Measurements from ENCODE around the gene SNX22. TPM values are rescaled to one million over a fixed set of nuclear protein-coding genes. Genes with fewer than 3 reads are reported as not detected.

The SNX22 gene
- total and polyA plus RNA-seq, 7 donors, result under 0.01 to 8.4 (median 0.83) TPM; not detected in 2

DNA sequence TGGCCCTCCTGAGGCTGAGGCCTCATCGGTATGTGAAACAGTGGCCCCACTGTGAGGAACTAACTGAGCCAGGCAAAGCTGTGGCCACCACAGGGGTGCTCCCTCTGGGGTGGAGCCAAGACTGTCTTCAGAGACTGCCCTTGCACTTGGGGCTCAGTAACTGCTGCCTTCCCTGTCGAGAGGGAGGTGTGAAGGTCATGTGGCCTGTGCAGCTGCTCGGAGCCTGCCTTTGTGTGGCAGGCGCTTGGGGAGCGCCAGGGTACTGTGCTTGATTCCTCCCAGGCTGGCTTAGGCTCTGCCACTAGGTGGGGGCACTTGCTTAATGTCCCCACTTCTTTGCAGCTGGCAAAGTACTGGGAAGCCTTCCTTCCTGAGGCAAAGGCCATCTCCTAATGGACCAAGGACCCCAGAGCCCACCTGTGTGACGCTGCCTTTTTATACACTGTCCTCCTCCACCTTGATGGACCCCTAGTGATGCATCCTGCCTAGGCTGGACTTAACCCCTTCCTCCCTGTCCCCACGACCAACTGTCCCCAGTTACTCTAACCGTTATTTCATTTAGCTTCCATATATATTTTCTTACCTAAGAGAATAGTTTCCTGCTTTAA is 14.2 kb upstream of the SNX22 start:
- Histone ChIP-seq H3K4me3 (no peak overlapping the region), H3K4me1 (peaks cover 0 to 15% (median 7%) of the 10 kb centered on the region in 4 donors)
- intact Hi-C loops (cut with DNase I), result no loop called here

DNA sequence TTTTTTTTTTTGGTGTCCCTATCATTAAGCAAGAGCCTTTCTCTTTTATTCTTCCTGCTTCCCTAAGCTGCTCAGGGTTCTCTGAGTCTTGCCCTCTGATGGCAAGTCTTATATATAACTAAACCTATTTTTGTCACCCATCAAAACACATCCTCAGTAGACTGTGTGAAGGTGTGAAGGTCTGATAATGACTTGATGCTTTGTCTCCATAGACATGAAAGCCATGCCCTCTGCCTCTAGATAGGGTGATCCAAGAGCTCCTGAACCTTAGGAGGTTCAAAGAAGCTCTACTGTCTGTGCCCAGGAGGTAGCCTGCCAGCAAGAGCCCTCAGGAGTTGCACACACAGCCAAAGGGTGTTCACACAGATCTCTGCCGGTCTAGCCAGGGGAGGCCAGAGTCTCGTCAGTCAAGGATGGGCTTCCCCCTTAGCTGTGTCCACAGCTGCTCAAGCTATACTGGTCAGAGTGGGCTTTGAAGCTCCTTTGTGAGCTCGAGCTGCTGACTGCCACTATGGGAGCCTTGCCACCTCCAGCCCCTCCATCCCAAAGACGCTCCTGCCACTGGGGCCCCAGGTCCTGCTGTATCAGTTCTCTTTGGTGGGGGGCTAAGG is 13.1 kb upstream of the SNX22 start:
- no peak overlapping the region for H3K27ac ChIP-seq
- H3K9me3 ChIP-seq, result no peaks in the 10 kb centered on the region
- H3K36me3 ChIP-seq, result peaks cover 27 to 80% (median 46%) of the 10 kb centered on the region in 4 donors
- intact Hi-C loops (cut with DNase I), result no loop called here
- TF ChIP-seq POLR2AphosphoS5 (IDR thresholded peaks at IDR 0.05), result no peak
- no peak for TF ChIP-seq POLR2A (IDR thresholded peaks at IDR 0.05)
- TF ChIP-seq, protein P1, sequence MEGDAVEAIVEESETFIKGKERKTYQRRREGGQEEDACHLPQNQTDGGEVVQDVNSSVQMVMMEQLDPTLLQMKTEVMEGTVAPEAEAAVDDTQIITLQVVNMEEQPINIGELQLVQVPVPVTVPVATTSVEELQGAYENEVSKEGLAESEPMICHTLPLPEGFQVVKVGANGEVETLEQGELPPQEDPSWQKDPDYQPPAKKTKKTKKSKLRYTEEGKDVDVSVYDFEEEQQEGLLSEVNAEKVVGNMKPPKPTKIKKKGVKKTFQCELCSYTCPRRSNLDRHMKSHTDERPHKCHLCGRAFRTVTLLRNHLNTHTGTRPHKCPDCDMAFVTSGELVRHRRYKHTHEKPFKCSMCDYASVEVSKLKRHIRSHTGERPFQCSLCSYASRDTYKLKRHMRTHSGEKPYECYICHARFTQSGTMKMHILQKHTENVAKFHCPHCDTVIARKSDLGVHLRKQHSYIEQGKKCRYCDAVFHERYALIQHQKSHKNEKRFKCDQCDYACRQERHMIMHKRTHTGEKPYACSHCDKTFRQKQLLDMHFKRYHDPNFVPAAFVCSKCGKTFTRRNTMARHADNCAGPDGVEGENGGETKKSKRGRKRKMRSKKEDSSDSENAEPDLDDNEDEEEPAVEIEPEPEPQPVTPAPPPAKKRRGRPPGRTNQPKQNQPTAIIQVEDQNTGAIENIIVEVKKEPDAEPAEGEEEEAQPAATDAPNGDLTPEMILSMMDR (IDR thresholded peaks at IDR 0.05), result no peak
- TF ChIP-seq EP300 (IDR thresholded peaks at IDR 0.05), result no peak
- WGBS, 2 donors, result 94 to 95% methylated on average over 4 of the region's 4 CpGs
- H3K4me1 ChIP-seq, result peaks cover 0 to 13% (median 7%) of the 10 kb centered on the region in 4 donors
- no peaks in the 10 kb centered on the region for H3K27me3 ChIP-seq
- peak; percentile 57 for DNase-seq
- H3K4me3 ChIP-seq, result no peak overlapping the region

More for the DNA sequence above, 14.2 kb upstream of the SNX22 start:
- Histone ChIP-seq H3K36me3 (peaks cover 35 to 84% (median 51%) of the 10 kb centered on the region in 4 donors), H3K27ac (no peak overlapping the region), H3K9me3 (no peaks in the 10 kb centered on the region), H3K27me3 (no peaks in the 10 kb centered on the region)
- WGBS, 2 donors, result 74 to 76% methylated on average over 8 of the region's 8 CpGs
- DNase-seq, result peak; percentile 55
- TF ChIP-seq POLR2AphosphoS5 (IDR thresholded peaks at IDR 0.05) (no peak), POLR2A (IDR thresholded peaks at IDR 0.05) (no peak), EP300 (IDR thresholded peaks at IDR 0.05) (no peak)
- TF ChIP-seq, protein P1 (IDR thresholded peaks at IDR 0.05), result no peak

DNA sequence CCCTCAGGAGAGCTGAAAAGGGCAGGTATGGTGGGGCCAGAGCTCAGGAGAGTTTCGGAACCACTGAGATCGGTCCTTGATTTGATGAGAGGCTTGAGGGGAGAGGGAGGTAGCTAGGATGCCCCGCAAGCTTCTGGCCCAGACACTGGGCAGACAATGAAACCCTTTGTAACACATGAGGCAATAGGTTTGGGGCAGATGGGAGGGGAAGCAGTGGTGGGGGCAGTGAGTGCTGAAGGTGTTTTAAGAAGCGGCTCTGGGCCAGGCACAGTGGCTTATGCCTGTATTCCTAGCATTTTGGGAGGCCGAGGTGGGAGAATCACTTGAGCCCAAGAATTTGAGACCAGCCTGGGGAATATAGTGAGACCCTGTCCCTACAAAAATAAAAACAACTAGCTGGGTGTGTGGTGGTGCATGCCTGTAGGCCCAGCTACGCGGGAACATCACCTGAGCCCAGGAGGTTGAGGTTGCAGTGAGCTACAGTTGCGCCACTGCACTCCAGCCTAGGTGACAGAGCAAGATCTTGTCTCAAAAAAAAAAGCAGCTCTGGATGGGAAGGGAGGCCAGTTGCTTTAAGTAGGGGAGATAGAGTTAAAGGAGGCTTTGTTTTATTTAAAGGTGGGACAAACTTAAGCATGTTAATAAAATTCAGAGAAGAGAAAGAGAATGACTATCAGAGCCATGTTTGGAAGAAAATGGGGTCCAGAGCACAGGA is 9.6 kb upstream of the SNX22 start:
- Histone ChIP-seq H3K4me1 (no peaks in the 10 kb centered on the region), H3K4me3 (no peak overlapping the region), H3K27ac (no peak overlapping the region), H3K9me3 (no peaks in the 10 kb centered on the region), H3K27me3 (no peaks in the 10 kb centered on the region), H3K36me3 (peaks cover 6 to 68% (median 23%) of the 10 kb centered on the region in 4 donors)
- TF ChIP-seq EP300 (IDR thresholded peaks at IDR 0.05), result no peak
- no peak for TF ChIP-seq POLR2A (IDR thresholded peaks at IDR 0.05)
- TF ChIP-seq, protein P1 (IDR thresholded peaks at IDR 0.05), result no peak
- TF ChIP-seq POLR2AphosphoS5 (IDR thresholded peaks at IDR 0.05), result no peak
- intact Hi-C loops (cut with DNase I), result no loop called here
- WGBS, 2 donors, result 95 to 96% methylated on average over 8 of the region's 8 CpGs
- peak; percentile 52 for DNase-seq

DNA sequence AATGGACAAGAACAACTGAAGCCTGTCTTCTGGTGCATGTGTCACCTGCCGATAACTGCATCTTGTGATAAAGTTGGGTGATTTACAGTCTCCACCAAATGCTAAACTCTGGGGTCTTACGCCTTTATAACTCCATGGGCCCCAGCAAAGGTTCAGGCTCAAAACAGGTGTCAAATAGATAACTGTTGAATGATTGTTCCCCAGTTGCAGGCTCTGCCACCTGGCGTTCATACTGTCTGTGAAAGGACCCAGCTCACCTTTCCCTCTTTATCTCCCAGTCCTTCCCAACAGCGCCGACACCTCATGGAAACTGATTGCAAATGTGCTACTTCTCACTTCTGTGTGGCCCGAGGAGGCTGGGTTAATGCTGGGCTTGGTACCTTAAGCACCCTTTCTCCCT is 8.3 kb upstream of the SNX22 start:
- H3K4me1 ChIP-seq, result no peaks in the 10 kb centered on the region
- TF ChIP-seq EP300 (IDR thresholded peaks at IDR 0.05), result no peak
- TF ChIP-seq POLR2AphosphoS5 (IDR thresholded peaks at IDR 0.05), result no peak
- no peak for TF ChIP-seq POLR2A (IDR thresholded peaks at IDR 0.05)
- TF ChIP-seq, protein P1 (IDR thresholded peaks at IDR 0.05), result no peak
- H3K4me3 ChIP-seq, result no peak overlapping the region
- intact Hi-C loops (cut with DNase I), result no loop called here
- H3K27ac ChIP-seq, result no peak overlapping the region
- H3K27me3 ChIP-seq, result no peaks in the 10 kb centered on the region
- H3K36me3 ChIP-seq, result peaks cover 0 to 55% (median 13%) of the 10 kb centered on the region in 4 donors
- no peak for DNase-seq
- no peaks in the 10 kb centered on the region for H3K9me3 ChIP-seq
- WGBS, 2 donors, result 88 to 93% methylated on average over 6 of the region's 6 CpGs
